Stimulated activated CD4-positive, alpha-beta T cell treated with anti-CD3 and anti-CD28 coated beads, Interleukin-2, amount 100 ng/mL, for 4 hours (primary cell): ENCODE results near the gene TMEM91.
"Not testable (repeated sequence)": the region's sequence is repeated elsewhere in the genome, so short reads cannot be mapped to it uniquely, and the experiment has no call there.

Experiments
- DNase-seq: peaks from one replicate; pipeline ENCODE4 v3.0.0-alpha.2; 2020; ENCODE audit warnings: low read depth

TMEM91 gene

GRCh38 chr19:41353466-41354342 is 22.6 kb upstream of the TMEM91 start, which contains the start of gene TGFB1:
Gene TGFB1, minus strand, starts transcription at chr19:41353922. Its CDS starts 878 bp downstream, at chr19:41353044.
- DNase-seq = peak; percentile 96

GRCh38 chr19:41354343-41354953 is 21.9 kb upstream of the TMEM91 start:
- DNase-seq = no peak

GRCh38 chr19:41355035-41355434 is 21.3 kb upstream of the TMEM91 start:
- no peak for DNase-seq

GRCh38 chr19:41355802-41356201 is 20.5 kb upstream of the TMEM91 start:
- DNase-seq = no peak

GRCh38 chr19:41356984-41357739 is 19.2 kb upstream of the TMEM91 start:
- peak; percentile 45 for DNase-seq

- no peak for DNase-seq
Observed at GRCh38 chr19:41357746-41358145, 18.6 kb upstream of the TMEM91 start.

- no peak for DNase-seq
Observed at GRCh38 chr19:41359741-41360140, 16.6 kb upstream of the TMEM91 start.

GRCh38 chr19:41362143-41362847 is 14.0 kb upstream of the TMEM91 start:
- DNase-seq = no peak

- DNase-seq = no peak
Observed at GRCh38 chr19:41363371-41363752, 13.0 kb upstream of the TMEM91 start.

- DNase-seq = peak; percentile 98
Observed at GRCh38 chr19:41363753-41364523, 12.4 kb upstream of the TMEM91 start, which contains the start of gene B9D2. Gene B9D2, minus strand, starts transcription at chr19:41364149. Its CDS starts 630 bp downstream, at chr19:41363519.

- no peak for DNase-seq
Observed at GRCh38 chr19:41364524-41365391, 11.6 kb upstream of the TMEM91 start.

GRCh38 chr19:41366089-41366488 is 10.2 kb upstream of the TMEM91 start:
- DNase-seq = no peak

- no peak for DNase-seq
Observed at GRCh38 chr19:41367848-41368301, 8.5 kb upstream of the TMEM91 start.

- DNase-seq = no peak
Observed at GRCh38 chr19:41369769-41370168, 6.6 kb upstream of the TMEM91 start.

GRCh38 chr19:41371119-41371518 is 5.2 kb upstream of the TMEM91 start:
- DNase-seq = not testable (repeated sequence)

GRCh38 chr19:41371541-41371940 is 4.8 kb upstream of the TMEM91 start:
- DNase-seq = no peak

GRCh38 chr19:41372501-41372900 is 3.8 kb upstream of the TMEM91 start:
- no peak for DNase-seq

- no peak for DNase-seq
Observed at GRCh38 chr19:41373993-41374392, 2.3 kb upstream of the TMEM91 start.

GRCh38 chr19:41376998-41377365 is 649 bp downstream of the TMEM91 start:
- peak; percentile 69 for DNase-seq
